ENCODE measurements around the gene C1orf226.

DNA sequence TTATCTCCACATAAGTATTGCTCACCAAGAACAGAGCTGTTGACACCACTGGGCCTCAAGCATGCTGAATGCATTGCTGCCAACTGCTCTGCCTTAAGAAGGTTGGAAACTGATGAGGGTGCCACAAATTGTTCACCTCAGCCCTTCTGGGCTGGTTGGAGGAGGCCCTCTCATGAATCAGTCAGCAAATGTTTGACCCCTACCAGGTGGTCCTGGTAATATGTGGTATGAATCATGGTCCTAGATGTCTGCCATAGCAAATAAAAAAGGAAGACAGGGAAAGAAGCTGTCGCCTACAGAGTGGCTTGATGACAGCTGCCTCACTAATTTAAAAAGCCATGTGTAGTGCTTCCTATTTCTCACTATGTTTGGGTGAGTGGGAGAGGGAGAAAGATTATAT is 17.0 kb upstream of the C1orf226 start:
- TF ChIP-seq TBP (IDR thresholded peaks at IDR 0.05; ENCODE audit: low read depth, low read length) (no peak), MAFK (IDR thresholded peaks at IDR 0.05; ENCODE audit: low read depth, low read length) (no peak), SRF (IDR thresholded peaks at IDR 0.05; ENCODE audit: low read depth, low read length) (no peak), NRF1 (IDR thresholded peaks at IDR 0.05; ENCODE audit: low read depth, low read length) (no peak), TAF1 (IDR thresholded peaks at IDR 0.05; ENCODE audit: low read depth, low read length) (no peak), RXRA (IDR thresholded peaks at IDR 0.05; ENCODE audit: insufficient read depth, low read depth, low read length) (no peak), RFX5 (IDR thresholded peaks at IDR 0.05; ENCODE audit: borderline replicate concordance, low read depth, low read length) (no peak), CREB1 (IDR thresholded peaks at IDR 0.05) (no peak), TCF12 (IDR thresholded peaks at IDR 0.05; ENCODE audit: low read depth, low read length) (no peak)
- TF ChIP-seq, protein P1, sequence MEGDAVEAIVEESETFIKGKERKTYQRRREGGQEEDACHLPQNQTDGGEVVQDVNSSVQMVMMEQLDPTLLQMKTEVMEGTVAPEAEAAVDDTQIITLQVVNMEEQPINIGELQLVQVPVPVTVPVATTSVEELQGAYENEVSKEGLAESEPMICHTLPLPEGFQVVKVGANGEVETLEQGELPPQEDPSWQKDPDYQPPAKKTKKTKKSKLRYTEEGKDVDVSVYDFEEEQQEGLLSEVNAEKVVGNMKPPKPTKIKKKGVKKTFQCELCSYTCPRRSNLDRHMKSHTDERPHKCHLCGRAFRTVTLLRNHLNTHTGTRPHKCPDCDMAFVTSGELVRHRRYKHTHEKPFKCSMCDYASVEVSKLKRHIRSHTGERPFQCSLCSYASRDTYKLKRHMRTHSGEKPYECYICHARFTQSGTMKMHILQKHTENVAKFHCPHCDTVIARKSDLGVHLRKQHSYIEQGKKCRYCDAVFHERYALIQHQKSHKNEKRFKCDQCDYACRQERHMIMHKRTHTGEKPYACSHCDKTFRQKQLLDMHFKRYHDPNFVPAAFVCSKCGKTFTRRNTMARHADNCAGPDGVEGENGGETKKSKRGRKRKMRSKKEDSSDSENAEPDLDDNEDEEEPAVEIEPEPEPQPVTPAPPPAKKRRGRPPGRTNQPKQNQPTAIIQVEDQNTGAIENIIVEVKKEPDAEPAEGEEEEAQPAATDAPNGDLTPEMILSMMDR (IDR thresholded peaks at IDR 0.05; ENCODE audit: control extremely low read depth in 1 of 3, insufficient read depth in 1 of 3, low read depth in 1 of 3, low read length in 3 of 3): no peak

Measured in H1 (cell line).